DND-41 (cell line): Measurements from ENCODE around the gene ESR2.
"Not testable (repeated sequence)": the region's sequence is repeated elsewhere in the genome, so short reads cannot be mapped to it uniquely, and the experiment has no call there.

Source experiments
- ATAC-seq: fragments of 200-7000 bp; cut with Tn5 transposase; 3 replicates; pipeline ENCODE4 v1.9.1; 2021; ENCODE audit warnings: low read depth; ENCODE audit not compliant: insufficient read depth
- DNase-seq: peaks from one replicate; pipeline ENCODE4 v3.0.0-alpha.2; 2020
- H2AFZ ChIP-seq: 2 replicates; pipeline ENCODE4 v1.6.0; 2012; ENCODE audit warnings: low read depth, low read length
- H3K27ac ChIP-seq: 2 replicates; pipeline ENCODE4 v1.5.1; 2012; ENCODE audit warnings: low read length, inconsistent platforms
- H3K27me3 ChIP-seq: fragments of 200-600 bp; sonication (generic); 2 replicates; pipeline ENCODE4 v1.6.0; 2012; ENCODE audit warnings: low read length, mild to moderate bottlenecking, inconsistent platforms; ENCODE audit not compliant: insufficient read depth, poor library complexity
- H3K36me3 ChIP-seq: 2 replicates; pipeline ENCODE4 v1.5.1; 2012; ENCODE audit warnings: low read length, inconsistent platforms; ENCODE audit not compliant: insufficient read depth
- H3K4me1 ChIP-seq: 2 replicates; pipeline ENCODE4 v1.5.1; 2012; ENCODE audit warnings: mild to moderate bottlenecking, low read length; ENCODE audit not compliant: insufficient read depth
- H3K4me2 ChIP-seq: 2 replicates; pipeline ENCODE4 v1.6.0; 2012; ENCODE audit warnings: mild to moderate bottlenecking, moderate library complexity, low read length, inconsistent platforms; ENCODE audit not compliant: insufficient read depth
- H3K4me3 ChIP-seq, 2 experiments: fragments of 200-600 bp in 1 of 2; shearing (Covaris generic) in 1 of 2; 2 replicates each; pipeline ENCODE4 v1.5.1; 2012 to 2016; ENCODE audit warnings: inconsistent platforms in 2 of 2, low read length in 2 of 2, mild to moderate bottlenecking in 2 of 2, low read depth in 1 of 2, moderate library complexity in 1 of 2
- H3K79me2 ChIP-seq: 2 replicates; pipeline ENCODE4 v1.6.0; 2012; ENCODE audit warnings: low read length, inconsistent platforms; ENCODE audit not compliant: insufficient read depth
- H3K9ac ChIP-seq: 2 replicates; pipeline ENCODE4 v1.6.0; 2012; ENCODE audit warnings: low read depth, mild to moderate bottlenecking, inconsistent platforms, low read length, moderate library complexity
- H3K9me3 ChIP-seq: 2 replicates; pipeline ENCODE4 v1.5.1; 2012; ENCODE audit warnings: low read length, moderate library complexity, mild to moderate bottlenecking, inconsistent platforms; ENCODE audit not compliant: insufficient read depth, severe bottlenecking
- H4K20me1 ChIP-seq: 2 replicates; pipeline ENCODE4 v1.6.0; 2012; ENCODE audit warnings: low read length; ENCODE audit not compliant: insufficient read depth
- CTCF ChIP-seq: IDR thresholded peaks from 2 replicates; pipeline ENCODE4 v1.5.1; 2012; ENCODE audit warnings: borderline replicate concordance, low read length, moderate library complexity, mild to moderate bottlenecking; ENCODE audit not compliant: poor library complexity, severe bottlenecking; ENCODE audit errors: extremely low read depth
- EZH2 ChIP-seq: IDR thresholded peaks from 3 replicates; pipeline ENCODE4 v1.6.1; 2012; ENCODE audit warnings: borderline replicate concordance, low read depth, mild to moderate bottlenecking, moderate library complexity, low read length, inconsistent platforms; ENCODE audit not compliant: severe bottlenecking

ESR2 gene

GRCh38 chr14:64185184-64185583 is 109.0 kb downstream of the ESR2 start:
- Histone ChIP-seq H3K9me3 (no peaks in the 10 kb centered on the region), H3K4me2 (no peak overlapping the region), H3K36me3 (peaks cover 62% of the 10 kb centered on the region), H3K27ac (no peak overlapping the region), H4K20me1 (no peaks in the 10 kb centered on the region), H3K4me1 (no peaks in the 10 kb centered on the region), H3K4me3 (no peak overlapping the region), H3K9ac (no peak overlapping the region), H3K27me3 (no peaks in the 10 kb centered on the region), H3K79me2 (no peaks in the 10 kb centered on the region), H2AFZ (no peak overlapping the region)
- TF ChIP-seq CTCF (no peak), EZH2 (no peak)
- ATAC-seq (no peak), DNase-seq (no peak)

- no peak overlapping the region for H2AFZ ChIP-seq
- TF ChIP-seq CTCF (no peak), EZH2 (no peak)
- H3K27me3 ChIP-seq, result no peaks in the 10 kb centered on the region
- no peak overlapping the region for H3K9ac ChIP-seq
- no peaks in the 10 kb centered on the region for H3K9me3 ChIP-seq
- DNase-seq (no peak), ATAC-seq (0 out of 3 replicates have a peak, but pooled peaks have one; percentile 29)
- no peaks in the 10 kb centered on the region for H4K20me1 ChIP-seq
- H3K4me3 ChIP-seq, result no peak overlapping the region
- H3K4me2 ChIP-seq, result no peak overlapping the region
- H3K79me2 ChIP-seq, result no peaks in the 10 kb centered on the region
- H3K36me3 ChIP-seq, result peaks cover 62% of the 10 kb centered on the region
- H3K27ac ChIP-seq, result no peak overlapping the region
- H3K4me1 ChIP-seq, result no peaks in the 10 kb centered on the region
Observed at GRCh38 chr14:64184103-64184729, 110.0 kb downstream of the ESR2 start.

- H3K4me1 ChIP-seq, H3K27me3 ChIP-seq, H3K79me2 ChIP-seq, H2AFZ ChIP-seq, H3K9ac ChIP-seq, H3K27ac ChIP-seq, H3K4me3 ChIP-seq, H3K4me2 ChIP-seq, DNase-seq, H3K9me3 ChIP-seq, ATAC-seq, H4K20me1 ChIP-seq: not testable (repeated sequence)
- H3K36me3 ChIP-seq, result peaks cover 60% of the 10 kb centered on the region
Observed at GRCh38 chr14:64182908-64183307, 111.3 kb downstream of the ESR2 start.

DNA sequence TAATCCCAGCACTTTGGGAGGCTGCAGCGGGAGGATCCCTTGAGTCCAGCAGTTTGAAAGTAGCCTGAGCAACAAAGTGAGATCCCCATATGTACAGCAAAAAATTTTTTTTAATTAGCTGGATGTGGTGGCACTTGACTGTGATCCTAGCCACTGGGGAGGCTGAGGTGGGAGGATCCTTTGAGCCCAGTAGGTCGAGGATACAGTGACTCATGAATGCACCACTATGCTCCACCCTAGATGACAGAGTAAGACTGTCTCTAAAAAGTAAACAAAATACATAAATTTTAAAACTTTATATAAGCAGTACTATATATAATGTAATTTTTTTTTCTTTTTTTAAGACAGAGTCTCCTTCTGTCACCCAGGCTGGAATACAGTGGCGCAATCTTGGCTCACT is 115.4 kb downstream of the ESR2 start:
- Histone ChIP-seq H3K27me3 (no peaks in the 10 kb centered on the region), H3K79me2 (no peaks in the 10 kb centered on the region), H3K4me2 (no peak overlapping the region), H3K9me3 (no peaks in the 10 kb centered on the region), H3K36me3 (peaks cover 71% of the 10 kb centered on the region), H3K4me3 (no peak overlapping the region), H2AFZ (no peak overlapping the region), H3K27ac (no peak overlapping the region), H4K20me1 (no peaks in the 10 kb centered on the region), H3K4me1 (no peaks in the 10 kb centered on the region), H3K9ac (no peak overlapping the region)
- ATAC-seq, result no peak
- no peak for DNase-seq
- TF ChIP-seq EZH2 (no peak), CTCF (no peak)
